K562 (cell line): Measurements from ENCODE around the gene APOLD1. TPM values are rescaled to one million over a fixed set of nuclear protein-coding genes. Genes with fewer than 3 reads are reported as not detected.
"Not testable (repeated sequence)": the region's sequence is repeated elsewhere in the genome, so short reads cannot be mapped to it uniquely, and the experiment has no call there.

Source experiments
- ATAC-seq: fragments of 200-7000 bp; cut with Tn5 transposase; 3 replicates; pipeline ENCODE4 v1.9.1; 2020; ENCODE audit warnings: moderate library complexity
- BruUV-seq: library from RNA; stranded (reverse); fragments of 400-500 nt; replicated peaks from 2 replicates; lab custom pipeline; 2021; lab: Mats Ljungman, UMichigan
- CTCF ChIA-PET: fragments of 300-600 bp; formaldehyde crosslinking; extraction: SDS; loops from one replicate; lab custom pipeline; 2021; ENCODE audit warnings: low intra/inter-chr PET ratio; lab: Yijun Ruan, JAX
- POLR2A ChIA-PET: fragments of 300-600, 350-650 bp; sonication (Branson Sonifier 250); formaldehyde crosslinking; extraction: SDS; loops from one replicate; lab custom pipeline; 2021; ENCODE audit warnings: antibody characterized with exemption, inconsistent platforms; lab: Yijun Ruan, JAX
- DNase-seq, 4 experiments: peaks; one replicate each; pipeline versions ENCODE4 v3.0.0 to v3.0.0-alpha.2; 2011 to 2018; ENCODE audit warnings: low spot score in 3 of 4, mixed read lengths in 3 of 4; ENCODE audit errors: extremely low read depth in 1 of 4
- FAIRE-seq: peaks from 2 replicates; lab custom pipeline; 2011; peaks lifted over from hg19 to GRCh38; lab: Jason Lieb, UNC
- H2AFZ ChIP-seq: 2 replicates; pipeline ENCODE4 v1.6.0; 2011; ENCODE audit warnings: low read depth, low read length, control low read depth, inconsistent platforms
- H3K27ac ChIP-seq: fragments of 200-600 bp; 3 replicates; pipeline ENCODE4 v1.8.0; 2011; ENCODE audit warnings: low read depth, mild to moderate bottlenecking, control low read depth, inconsistent platforms, low read length, moderate library complexity, mixed read lengths; ENCODE audit errors: extremely low read depth
- H3K27me3 ChIP-seq, 2 experiments: fragments of 300-600 bp in 1 of 2; 2 replicates in 1 of 2; 3 replicates in 1 of 2; pipeline versions ENCODE4 v1.6.0 to v1.8.0; 2011; ENCODE audit warnings: inconsistent platforms in 2 of 2, low read length in 2 of 2, mild to moderate bottlenecking in 1 of 2, mixed read lengths in 1 of 2, moderate library complexity in 1 of 2; ENCODE audit not compliant: control insufficient read depth in 2 of 2, insufficient read depth in 2 of 2
- H3K36me3 ChIP-seq: fragments of 300-600 bp; 3 replicates; pipeline ENCODE4 v1.8.0; 2011; ENCODE audit warnings: mild to moderate bottlenecking, low read length, inconsistent platforms; ENCODE audit not compliant: control insufficient read depth, insufficient read depth
- H3K4me1 ChIP-seq, 2 experiments: fragments of 200-600 bp in 1 of 2; replicated peaks in 1 of 2; 2 replicates in 1 of 2; 3 replicates in 1 of 2; pipeline versions ENCODE4 v1.5.1 to v1.8.0; 2011; ENCODE audit warnings: inconsistent platforms in 2 of 2, low read length in 2 of 2, mild to moderate bottlenecking in 1 of 2, mixed read lengths in 1 of 2, moderate library complexity in 1 of 2; ENCODE audit not compliant: control insufficient read depth in 2 of 2, insufficient read depth in 2 of 2
- H3K4me2 ChIP-seq: 2 replicates; pipeline ENCODE4 v1.6.1; 2011; ENCODE audit warnings: low read length, control low read depth, inconsistent platforms, mixed read lengths; ENCODE audit not compliant: insufficient read depth
- H3K4me3 ChIP-seq: fragments of 200-600 bp; sonication (generic), shearing (Covaris generic); 2 replicates; pipeline ENCODE4 v1.5.1; 2016; ENCODE audit warnings: control low read depth, inconsistent platforms
- H3K79me2 ChIP-seq: fragments of 200-600 bp; 3 replicates; pipeline ENCODE4 v1.8.0; 2011; ENCODE audit warnings: low read length, inconsistent platforms; ENCODE audit not compliant: control insufficient read depth, insufficient read depth
- H3K9ac ChIP-seq, 2 experiments: 2 replicates each; pipeline versions ENCODE4 v1.6.0 to v1.6.1; 2011; ENCODE audit warnings: low read depth in 2 of 2, low read length in 2 of 2, control low read depth in 1 of 2, inconsistent platforms in 1 of 2, mild to moderate bottlenecking in 1 of 2, mixed read lengths in 1 of 2; ENCODE audit not compliant: insufficient read depth in 1 of 2
- H3K9me1 ChIP-seq: one replicate; pipeline ENCODE4 v1.6.0; 2011; ENCODE audit warnings: inconsistent platforms, mild to moderate bottlenecking, low read length, moderate library complexity; ENCODE audit not compliant: control insufficient read depth, insufficient read depth
- H3K9me3 ChIP-seq: replicated peaks from 2 replicates; pipeline ENCODE4 v1.5.1; 2011; ENCODE audit warnings: low read depth, low read length, inconsistent platforms; ENCODE audit not compliant: control insufficient read depth, insufficient read depth
- H4K20me1 ChIP-seq: replicated peaks from 2 replicates; pipeline ENCODE4 v1.6.1; 2011; ENCODE audit warnings: low read length, inconsistent platforms, mixed read lengths; ENCODE audit not compliant: control insufficient read depth, insufficient read depth
- ARID2 ChIP-seq: fragments of 450-650 bp; IDR thresholded peaks from 2 replicates; pipeline ENCODE4 v1.6.1; 2017; ENCODE audit warnings: antibody characterized with exemption, mild to moderate bottlenecking
- BCOR ChIP-seq: fragments of 450-650 bp; IDR thresholded peaks from 2 replicates; pipeline ENCODE4 v1.6.1; 2016
- BDP1 ChIP-seq: IDR thresholded peaks from 3 replicates; pipeline ENCODE4 v1.6.1; 2011; ENCODE audit not compliant: insufficient read length, insufficient read depth
- CREB5 ChIP-seq: fragments of 250-450 bp; sonication (Bioruptor Pico); IDR thresholded peaks from 2 replicates; pipeline ENCODE4 v1.5.0; 2020; ENCODE audit warnings: mild to moderate bottlenecking
- GTF2A2 ChIP-seq: IDR thresholded peaks from 2 replicates; pipeline ENCODE4 v1.6.1; 2016; ENCODE audit warnings: mild to moderate bottlenecking, missing genetic modification characterization, missing compliant biosample characterization
- POLR2H ChIP-seq: IDR thresholded peaks from 2 replicates; pipeline ENCODE4 v1.6.1; 2016; ENCODE audit warnings: missing genetic modification characterization, low read depth, mild to moderate bottlenecking, control low read depth, missing compliant biosample characterization, moderate library complexity
- POLR3A ChIP-seq: IDR thresholded peaks from 2 replicates; pipeline ENCODE4 v1.6.1; 2011; ENCODE audit warnings: borderline replicate concordance, mild to moderate bottlenecking, moderate library complexity; ENCODE audit not compliant: insufficient read length, insufficient read depth; ENCODE audit errors: extremely low read depth
- SAFB ChIP-seq: fragments of 200-400 bp; formaldehyde crosslinking; IDR thresholded peaks from 2 replicates; pipeline ENCODE4 v1.6.1; 2017; ENCODE audit warnings: low read depth, low read length, borderline replicate concordance
- SIRT6 ChIP-seq: IDR thresholded peaks from one replicate; pipeline ENCODE4 v1.6.1; 2012; ENCODE audit warnings: low read depth, mild to moderate bottlenecking, control low read depth, inconsistent platforms, low read length, moderate library complexity
- SOX6 ChIP-seq: fragments of 450-650 bp; IDR thresholded peaks from 2 replicates; pipeline ENCODE4 v1.6.1; 2014; ENCODE audit warnings: mild to moderate bottlenecking
- ZNF121 ChIP-seq: sonication (generic); formaldehyde crosslinking; conservative IDR thresholded peaks from 2 replicates; pipeline ENCODE4 v1.8.0; 2022; ENCODE audit warnings: missing genetic modification reagents
- ZNF134 ChIP-seq: fragments of 250-450 bp; sonication (Bioruptor Pico); conservative IDR thresholded peaks from 2 replicates; pipeline ENCODE4 v1.4.0; 2020
- ZSCAN29 ChIP-seq: fragments of 450-650 bp; IDR thresholded peaks from 2 replicates; pipeline ENCODE4 v1.6.1; 2017
- WGBS: fragments of 100-300 bp; shearing (Covaris generic); methylation state at CpG from one replicate; pipeline ENCODE4 v1.1.6; 2016; ENCODE audit warnings: low coverage, mixed read lengths; ENCODE audit not compliant: insufficient coverage; ENCODE audit errors: missing lambda C conversion rate; 5-methylcytosine and 5-hydroxymethylcytosine counted together
- in situ Hi-C: fragments of 300-500 bp; cut with MboI; formaldehyde crosslinking; loops from 4 replicates; pipeline ENCODE4 v1.15.0; 2018; ENCODE audit warnings: inconsistent platforms, mixed read lengths
- intact Hi-C: fragments of 100-400 bp; cut with micrococcal nuclease; formaldehyde crosslinking; loops from 2 replicates; pipeline ENCODE4 v1.14.2; 2022
- polyA plus RNA-seq, 8 experiments: library from polyadenylated mRNA; depleted of rRNA in 4 of 8; stranded (reverse) in 5 of 8; unstranded in 3 of 8; fragments of >200 nt; fragmentation: Nextera tagmentation in 2 of 8; fragmentation: Illumina TruSeq in 1 of 8; extraction: Ambion mirVana in 2 of 8; extraction: Trizol in 1 of 8; gene quantifications; 2 replicates each; pipeline versions ENCODE4 v1.2.1 to v1.2.3, GENCODE V29; 2011 to 2014; ENCODE audit warnings: inconsistent platforms in 1 of 8, missing spikeins in 1 of 8
- total RNA-seq, 7 experiments: library from RNA; depleted of rRNA in 6 of 7; stranded (reverse); fragments of >200 nt in 6 of 7; fragmentation: Illumina TruSeq in 2 of 7; extraction: Trizol in 2 of 7; gene quantifications; 2 replicates each; pipeline versions ENCODE4 v1.2.1 to v1.2.3, GENCODE V29; 2011 to 2021; ENCODE audit warnings: low replicate concordance in 1 of 7

APOLD1 gene
- total and polyA plus RNA-seq, 9 of the 15 experiments (the other 6 are each of a cell fraction or from before 2014, with no cell fraction given), result 0.28 to 1.1 (median 0.61) TPM

GRCh38 chr12:12738152-12738551 is 47.3 kb upstream of the APOLD1 start:
- DNase-seq, FAIRE-seq, H3K4me2 ChIP-seq, intact Hi-C loops, H3K9me1 ChIP-seq, POLR2A ChIA-PET, ATAC-seq, H4K20me1 ChIP-seq, H3K4me3 ChIP-seq, BruUV-seq, H3K79me2 ChIP-seq, H3K27ac ChIP-seq, CTCF ChIA-PET, H2AFZ ChIP-seq, H3K9me3 ChIP-seq, H3K27me3 ChIP-seq, H3K9ac ChIP-seq, H3K36me3 ChIP-seq, in situ Hi-C loops: not testable (repeated sequence)
- WGBS, result 50% methylated on average over 2 of the region's 2 CpGs
- 0 out of 2 replicates have a peak, but pooled peaks have one; percentile 8 for TF ChIP-seq BCOR
- peak; percentile 85 for TF ChIP-seq ZNF121
- H3K4me1 ChIP-seq, result peaks cover 4 to 24% of the 10 kb centered on the region in 2 experiments; a peak in 3 of 5 replicates

- H4K20me1 ChIP-seq, result no peaks in the 10 kb centered on the region
- intact Hi-C loops (no loop called here), in situ Hi-C loops (no loop called here)
- WGBS, result 44% methylated on average over 3 of the region's 3 CpGs
- H3K27ac ChIP-seq, result 0 out of 3 replicates have a peak overlapping the region, but pooled peaks have one; percentile 8
- peaks cover 4 to 19% of the 10 kb centered on the region in 2 experiments; a peak in 3 of 5 replicates for H3K4me1 ChIP-seq
- H3K9ac ChIP-seq, result 0 out of 4 replicates have a peak overlapping the region, but pooled peaks of 1 of the 2 experiments have one; percentile 4
- ATAC-seq (no peak; the same call in 2 of the 3 replicates), FAIRE-seq (no peak), DNase-seq (no peak)
- ChIA-PET POLR2A (interaction anchor here (0.9 to 1.0 kb wide), 3 partner anchors 14 to 46 kb away, joined by 3 to 5 read pairs (median 3); no protein-coding TSS in a partner anchor), CTCF (interaction anchor here (0.5 kb wide), 1 partner anchor 342 kb away, joined by 3 read pairs; no protein-coding TSS in a partner anchor)
- peak overlapping the region; percentile 20; the same call in 1 of the 2 replicates for H2AFZ ChIP-seq
- no peaks in the 10 kb centered on the region for H3K9me3 ChIP-seq
- H3K9me1 ChIP-seq, result no peaks in the 10 kb centered on the region
- no peaks in the 10 kb centered on the region for H3K27me3 ChIP-seq
- no TSS peak for BruUV-seq
- no peaks in the 10 kb centered on the region for H3K79me2 ChIP-seq
- 0 out of 2 replicates have a peak overlapping the region, but pooled peaks have one; percentile 1 for H3K4me2 ChIP-seq
- H3K36me3 ChIP-seq, result no peaks in the 10 kb centered on the region
- no peak overlapping the region for H3K4me3 ChIP-seq
- TF ChIP-seq CREB5 (CRISPR knock-in tag), result no peak
- TF ChIP-seq SOX6, result no peak
- no peak for TF ChIP-seq ZSCAN29
- TF ChIP-seq SIRT6, result no peak
- no peak for TF ChIP-seq GTF2A2
- TF ChIP-seq ZNF134, result no peak
- no peak for TF ChIP-seq ARID2
- no peak for TF ChIP-seq POLR3A
- no peak for TF ChIP-seq SAFB
- no peak for TF ChIP-seq POLR2H
- no peak for TF ChIP-seq BDP1
Observed at GRCh38 chr12:12741660-12742059, 43.8 kb upstream of the APOLD1 start.
